GM18951 (cell line): ENCODE results near the gene PAPSS2.

Source experiments
- POLR2A ChIP-seq: IDR thresholded peaks from 4 replicates; pipeline ENCODE4 v1.6.1; 2011; ENCODE audit warnings: mild to moderate bottlenecking; ENCODE audit not compliant: insufficient read length, insufficient read depth; ENCODE audit errors: extremely low read depth
- in situ Hi-C: fragments of 300-500 bp; cut with MboI; formaldehyde crosslinking; loops from one replicate; pipeline ENCODE4 v1.12.0; 2022; ENCODE audit warnings: low sequenced_read_pairs, mixed read lengths, inconsistent platforms; ENCODE audit not compliant: unreplicated experiment

Gene PAPSS2

GRCh38 chr10:87652261-87652660 is 7.4 kb upstream of the PAPSS2 start:
- no peak for TF ChIP-seq POLR2A
- in situ Hi-C loops = no loop called here

GRCh38 chr10:87654212-87654611 is 5.5 kb upstream of the PAPSS2 start:
- in situ Hi-C loops = no loop called here
- TF ChIP-seq POLR2A = no peak

GRCh38 chr10:87656431-87657072 is 3.1 kb upstream of the PAPSS2 start:
- TF ChIP-seq POLR2A = no peak
- in situ Hi-C loops = no loop called here

- in situ Hi-C loops = no loop called here
- no peak for TF ChIP-seq POLR2A
Measured at GRCh38 chr10:87657371-87657770, 2.3 kb upstream of the PAPSS2 start.

- in situ Hi-C loops = no loop called here
- TF ChIP-seq POLR2A = no peak
Measured at GRCh38 chr10:87658321-87658795, 1.3 kb upstream of the PAPSS2 start.

- TF ChIP-seq POLR2A = no peak
- in situ Hi-C loops = no loop called here
Measured at GRCh38 chr10:87658858-87659555, 671 bp upstream of the PAPSS2 start.

GRCh38 chr10:87660484-87661133 is 931 bp downstream of the PAPSS2 start:
- TF ChIP-seq POLR2A = no peak
- in situ Hi-C loops = no loop called here

GRCh38 chr10:87661861-87662785 is 2.4 kb downstream of the PAPSS2 start:
- no peak for TF ChIP-seq POLR2A
- in situ Hi-C loops = no loop called here

- in situ Hi-C loops = no loop called here
- no peak for TF ChIP-seq POLR2A
Measured at GRCh38 chr10:87664276-87664701, 4.6 kb downstream of the PAPSS2 start.

GRCh38 chr10:87667493-87667892 is 7.8 kb downstream of the PAPSS2 start:
- TF ChIP-seq POLR2A = no peak
- in situ Hi-C loops = no loop called here

GRCh38 chr10:87668324-87669074 is 8.8 kb downstream of the PAPSS2 start:
- in situ Hi-C loops = no loop called here
- no peak for TF ChIP-seq POLR2A

- TF ChIP-seq POLR2A = no peak
- in situ Hi-C loops = no loop called here
Measured at GRCh38 chr10:87669752-87670151, 10.1 kb downstream of the PAPSS2 start.

GRCh38 chr10:87670586-87670985 is 10.9 kb downstream of the PAPSS2 start:
- no peak for TF ChIP-seq POLR2A
- in situ Hi-C loops = no loop called here
